ENCODE measurements around the gene FBXO15. TPM values are rescaled to one million over a fixed set of nuclear protein-coding genes. Genes with fewer than 3 reads are reported as not detected.

FBXO15 gene
- polyA plus RNA-seq, 1 donor from 2014 or later, result 6.1 TPM

DNA sequence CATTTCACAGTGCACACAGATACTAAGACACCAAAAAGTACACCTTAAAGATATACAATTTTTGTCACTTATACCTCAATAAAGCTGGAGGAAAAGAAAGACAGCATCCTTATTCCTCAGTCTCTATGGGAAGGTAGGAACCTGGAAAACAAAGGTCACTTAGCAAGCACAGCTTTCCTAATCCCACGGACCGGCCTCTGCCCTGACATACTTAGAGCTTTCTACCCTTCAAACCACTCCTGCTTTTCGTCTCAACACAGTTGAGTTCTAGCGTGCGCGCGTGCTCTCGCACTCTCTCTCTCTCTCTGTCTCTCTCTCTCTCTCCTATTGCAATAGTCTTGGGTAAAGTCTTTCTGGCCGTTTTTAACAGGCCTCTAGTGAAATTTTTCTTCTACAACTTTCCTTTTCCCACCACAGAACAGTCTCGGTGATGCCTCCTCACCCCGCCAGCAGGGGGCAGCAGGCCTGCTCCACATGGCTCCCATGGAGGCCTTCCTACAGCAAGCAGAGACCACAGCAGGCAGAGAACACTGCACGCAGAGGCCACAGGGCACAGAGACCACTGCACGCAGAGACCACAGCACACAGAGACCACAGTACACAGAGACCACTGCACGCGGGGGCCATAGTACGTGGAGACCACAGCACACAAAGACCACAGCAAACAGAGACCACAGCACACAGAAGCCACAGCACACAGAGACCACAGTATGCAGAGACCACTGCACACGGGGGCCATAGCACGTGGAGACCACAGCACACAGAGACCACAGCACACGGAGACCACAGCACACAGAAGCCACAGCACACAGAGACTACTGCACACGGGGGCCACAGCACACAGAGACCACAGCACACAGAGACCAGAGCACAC is 106.9 kb downstream of the FBXO15 start:
- no peak overlapping the region for H3K4me3 ChIP-seq (ENCODE audit: low read length)
- H3K36me3 ChIP-seq (ENCODE audit: insufficient read depth, low read length), result no peaks in the 10 kb centered on the region
- H3F3A ChIP-seq (ENCODE audit: insufficient read depth, low read length, poor library complexity, severe bottlenecking), result no peaks in the 10 kb centered on the region
- no peaks in the 10 kb centered on the region for H3K9me2 ChIP-seq (ENCODE audit: insufficient read depth, low read length)
- no peak overlapping the region for H3K9ac ChIP-seq (ENCODE audit: low read length)
- no peak for TF ChIP-seq POLR2AphosphoS5 (IDR thresholded peaks at IDR 0.05)
- TF ChIP-seq EP300 (conservative IDR thresholded peaks at IDR 0.05; ENCODE audit: poor library complexity, severe bottlenecking), result no peak
- TF ChIP-seq SMC3 (conservative IDR thresholded peaks at IDR 0.05; ENCODE audit: poor library complexity), result no peak
- H3K27ac ChIP-seq (ENCODE audit: low read length), result no peak overlapping the region
- no peaks in the 10 kb centered on the region for H4K20me1 ChIP-seq (ENCODE audit: insufficient read depth)
- H3K9me3 ChIP-seq (ENCODE audit: low read length), result no peaks in the 10 kb centered on the region
- no peaks in the 10 kb centered on the region for H3K79me2 ChIP-seq (replicated peaks; ENCODE audit: insufficient read depth, low read length)
- H2AFZ ChIP-seq (ENCODE audit: low read depth, low read length), result no peak overlapping the region
- H3K27me3 ChIP-seq (ENCODE audit: insufficient read depth, low read depth, low read length), result no peaks in the 10 kb centered on the region
- no peak overlapping the region for H3K4me2 ChIP-seq (ENCODE audit: low read length)

DNA sequence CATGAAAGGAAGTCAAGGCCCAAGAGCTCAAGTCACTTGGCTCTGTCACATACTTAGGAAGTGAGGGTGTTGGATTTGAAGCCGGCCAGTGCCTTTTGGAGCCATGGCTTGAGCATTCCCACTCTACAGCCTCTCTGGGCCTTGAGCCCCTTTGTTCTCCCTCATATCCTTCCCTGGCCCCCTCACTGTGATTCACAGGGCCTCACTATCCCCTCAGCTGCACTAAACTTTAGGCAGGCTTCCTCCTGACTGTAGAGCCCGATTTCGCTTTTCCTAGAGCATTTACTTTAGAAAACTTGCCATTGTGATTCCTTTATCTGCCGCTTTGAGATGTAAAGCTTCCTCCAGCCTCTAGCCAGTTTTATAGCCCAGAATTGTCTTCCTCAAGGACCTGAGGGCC is 107.6 kb downstream of the FBXO15 start:
- Histone ChIP-seq H3K9me3 (ENCODE audit: low read length) (no peaks in the 10 kb centered on the region), H3K36me3 (ENCODE audit: insufficient read depth, low read length) (no peaks in the 10 kb centered on the region), H3K4me3 (ENCODE audit: low read length) (no peak overlapping the region), H3K9ac (ENCODE audit: low read length) (no peak overlapping the region), H3K27me3 (ENCODE audit: insufficient read depth, low read depth, low read length) (no peaks in the 10 kb centered on the region), H3K27ac (ENCODE audit: low read length) (no peak overlapping the region), H3F3A (ENCODE audit: insufficient read depth, low read length, poor library complexity, severe bottlenecking) (no peaks in the 10 kb centered on the region), H3K79me2 (replicated peaks; ENCODE audit: insufficient read depth, low read length) (no peaks in the 10 kb centered on the region), H2AFZ (ENCODE audit: low read depth, low read length) (no peak overlapping the region), H3K9me2 (ENCODE audit: insufficient read depth, low read length) (no peaks in the 10 kb centered on the region), H3K4me2 (ENCODE audit: low read length) (no peak overlapping the region), H4K20me1 (ENCODE audit: insufficient read depth) (no peaks in the 10 kb centered on the region)
- TF ChIP-seq, protein P1, sequence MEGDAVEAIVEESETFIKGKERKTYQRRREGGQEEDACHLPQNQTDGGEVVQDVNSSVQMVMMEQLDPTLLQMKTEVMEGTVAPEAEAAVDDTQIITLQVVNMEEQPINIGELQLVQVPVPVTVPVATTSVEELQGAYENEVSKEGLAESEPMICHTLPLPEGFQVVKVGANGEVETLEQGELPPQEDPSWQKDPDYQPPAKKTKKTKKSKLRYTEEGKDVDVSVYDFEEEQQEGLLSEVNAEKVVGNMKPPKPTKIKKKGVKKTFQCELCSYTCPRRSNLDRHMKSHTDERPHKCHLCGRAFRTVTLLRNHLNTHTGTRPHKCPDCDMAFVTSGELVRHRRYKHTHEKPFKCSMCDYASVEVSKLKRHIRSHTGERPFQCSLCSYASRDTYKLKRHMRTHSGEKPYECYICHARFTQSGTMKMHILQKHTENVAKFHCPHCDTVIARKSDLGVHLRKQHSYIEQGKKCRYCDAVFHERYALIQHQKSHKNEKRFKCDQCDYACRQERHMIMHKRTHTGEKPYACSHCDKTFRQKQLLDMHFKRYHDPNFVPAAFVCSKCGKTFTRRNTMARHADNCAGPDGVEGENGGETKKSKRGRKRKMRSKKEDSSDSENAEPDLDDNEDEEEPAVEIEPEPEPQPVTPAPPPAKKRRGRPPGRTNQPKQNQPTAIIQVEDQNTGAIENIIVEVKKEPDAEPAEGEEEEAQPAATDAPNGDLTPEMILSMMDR (IDR thresholded peaks at IDR 0.05; ENCODE audit: poor library complexity, severe bottlenecking), result no peak
- TF ChIP-seq TAF1 (IDR thresholded peaks at IDR 0.05; ENCODE audit: low read depth), result no peak
- TF ChIP-seq MXI1 (conservative IDR thresholded peaks at IDR 0.05; ENCODE audit: poor library complexity, severe bottlenecking), result no peak
- TF ChIP-seq, protein P2, sequence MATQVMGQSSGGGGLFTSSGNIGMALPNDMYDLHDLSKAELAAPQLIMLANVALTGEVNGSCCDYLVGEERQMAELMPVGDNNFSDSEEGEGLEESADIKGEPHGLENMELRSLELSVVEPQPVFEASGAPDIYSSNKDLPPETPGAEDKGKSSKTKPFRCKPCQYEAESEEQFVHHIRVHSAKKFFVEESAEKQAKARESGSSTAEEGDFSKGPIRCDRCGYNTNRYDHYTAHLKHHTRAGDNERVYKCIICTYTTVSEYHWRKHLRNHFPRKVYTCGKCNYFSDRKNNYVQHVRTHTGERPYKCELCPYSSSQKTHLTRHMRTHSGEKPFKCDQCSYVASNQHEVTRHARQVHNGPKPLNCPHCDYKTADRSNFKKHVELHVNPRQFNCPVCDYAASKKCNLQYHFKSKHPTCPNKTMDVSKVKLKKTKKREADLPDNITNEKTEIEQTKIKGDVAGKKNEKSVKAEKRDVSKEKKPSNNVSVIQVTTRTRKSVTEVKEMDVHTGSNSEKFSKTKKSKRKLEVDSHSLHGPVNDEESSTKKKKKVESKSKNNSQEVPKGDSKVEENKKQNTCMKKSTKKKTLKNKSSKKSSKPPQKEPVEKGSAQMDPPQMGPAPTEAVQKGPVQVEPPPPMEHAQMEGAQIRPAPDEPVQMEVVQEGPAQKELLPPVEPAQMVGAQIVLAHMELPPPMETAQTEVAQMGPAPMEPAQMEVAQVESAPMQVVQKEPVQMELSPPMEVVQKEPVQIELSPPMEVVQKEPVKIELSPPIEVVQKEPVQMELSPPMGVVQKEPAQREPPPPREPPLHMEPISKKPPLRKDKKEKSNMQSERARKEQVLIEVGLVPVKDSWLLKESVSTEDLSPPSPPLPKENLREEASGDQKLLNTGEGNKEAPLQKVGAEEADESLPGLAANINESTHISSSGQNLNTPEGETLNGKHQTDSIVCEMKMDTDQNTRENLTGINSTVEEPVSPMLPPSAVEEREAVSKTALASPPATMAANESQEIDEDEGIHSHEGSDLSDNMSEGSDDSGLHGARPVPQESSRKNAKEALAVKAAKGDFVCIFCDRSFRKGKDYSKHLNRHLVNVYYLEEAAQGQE (IDR thresholded peaks at IDR 0.05; ENCODE audit: borderline replicate concordance), result no peak
- no peak for TF ChIP-seq EP300 (conservative IDR thresholded peaks at IDR 0.05; ENCODE audit: poor library complexity, severe bottlenecking)
- TF ChIP-seq POLR2AphosphoS5 (IDR thresholded peaks at IDR 0.05), result no peak
- TF ChIP-seq SMC3 (conservative IDR thresholded peaks at IDR 0.05; ENCODE audit: poor library complexity), result no peak
- no peak for TF ChIP-seq RAD21 (conservative IDR thresholded peaks at IDR 0.05)
- no peak for TF ChIP-seq EZH2 (IDR thresholded peaks at IDR 0.05; ENCODE audit: borderline replicate concordance, insufficient read depth, low read length, poor library complexity, severe bottlenecking)

Measured in neural cell (in vitro differentiated cells).